Loucy (cell line): ENCODE results near the gene LENG9.
"Not testable (repeated sequence)": the region's sequence is repeated elsewhere in the genome, so short reads cannot be mapped to it uniquely, and the experiment has no call there.

Source experiments
- H2AFZ ChIP-seq: fragments of 200-600 bp; sonication (generic); 2 replicates; pipeline ENCODE4 v1.6.0; 2016; ENCODE audit warnings: antibody characterized with exemption, mild to moderate bottlenecking, low read length, moderate library complexity
- H3F3A ChIP-seq: fragments of 200-600 bp; 2 replicates; pipeline ENCODE4 v1.6.0; 2016; ENCODE audit warnings: antibody characterized with exemption, low read depth, mild to moderate bottlenecking
- H3K27me3 ChIP-seq: fragments of 200-600 bp; sonication (generic); 2 replicates; pipeline ENCODE4 v1.6.1; 2014; ENCODE audit warnings: low read length, mild to moderate bottlenecking; ENCODE audit not compliant: insufficient read depth, poor library complexity, severe bottlenecking
- H3K36me3 ChIP-seq: fragments of 200-600 bp; sonication (generic); 2 replicates; pipeline ENCODE4 v1.6.1; 2016; ENCODE audit warnings: low read length; ENCODE audit not compliant: insufficient read depth
- H3K4me1 ChIP-seq: fragments of 200-600 bp; sonication (generic); 2 replicates; pipeline ENCODE4 v1.5.1; 2014; ENCODE audit warnings: low read length, mild to moderate bottlenecking; ENCODE audit not compliant: insufficient read depth, poor library complexity, severe bottlenecking
- H3K4me2 ChIP-seq: fragments of 200-600 bp; sonication (generic); 2 replicates; pipeline ENCODE4 v1.6.0; 2014; ENCODE audit warnings: antibody characterized with exemption, low read length, low read depth, mild to moderate bottlenecking; ENCODE audit not compliant: poor library complexity, severe bottlenecking
- H3K4me3 ChIP-seq: fragments of 200-600 bp; sonication (generic); 2 replicates; pipeline ENCODE4 v1.5.1; 2014; ENCODE audit warnings: low read length, mild to moderate bottlenecking, mixed read lengths; ENCODE audit not compliant: poor library complexity, severe bottlenecking
- H3K79me2 ChIP-seq: fragments of 200-600 bp; sonication (generic); 2 replicates; pipeline ENCODE4 v1.6.1; 2014; ENCODE audit warnings: low read length; ENCODE audit not compliant: insufficient read depth
- H3K9ac ChIP-seq: fragments of 200-600 bp; sonication (generic); 2 replicates; pipeline ENCODE4 v1.6.0; 2014; ENCODE audit warnings: mild to moderate bottlenecking, low read depth, low read length, moderate library complexity; ENCODE audit not compliant: poor library complexity, severe bottlenecking
- H3K9me2 ChIP-seq: fragments of 200-600 bp; sonication (generic); replicated peaks from 2 replicates; pipeline ENCODE4 v1.6.1; 2016; ENCODE audit warnings: low read depth, low read length, mixed read lengths
- H3K9me3 ChIP-seq: fragments of 200-600 bp; sonication (generic); 2 replicates; pipeline ENCODE4 v1.6.1; 2014; ENCODE audit warnings: mild to moderate bottlenecking, antibody characterized with exemption, low read length, low read depth; ENCODE audit not compliant: insufficient read depth
- H4K20me1 ChIP-seq: fragments of 200-600 bp; sonication (generic); 2 replicates; pipeline ENCODE4 v1.6.0; 2014; ENCODE audit warnings: antibody characterized with exemption, low read length, mild to moderate bottlenecking; ENCODE audit not compliant: insufficient read depth, poor library complexity, severe bottlenecking
- CTCF ChIP-seq: fragments of 200-600 bp; sonication (generic); conservative IDR thresholded peaks from 2 replicates; pipeline ENCODE4 v1.5.1; 2014; ENCODE audit warnings: mild to moderate bottlenecking, antibody characterized with exemption, low read length
- EZH2phosphoT487 ChIP-seq: fragments of 200-600 bp; IDR thresholded peaks from 2 replicates; pipeline ENCODE4 v1.6.1; 2018; ENCODE audit warnings: antibody characterized with exemption, mild to moderate bottlenecking, moderate library complexity, borderline replicate concordance

LENG9 gene

GRCh38 chr19:54470991-54471782 is 7.6 kb upstream of the LENG9 start:
- Histone ChIP-seq H3K4me3 (no peak overlapping the region), H3K79me2 (no peaks in the 10 kb centered on the region), H4K20me1 (no peaks in the 10 kb centered on the region), H3K4me2 (no peak overlapping the region), H3K36me3 (no peaks in the 10 kb centered on the region), H3K4me1 (no peaks in the 10 kb centered on the region), H3K9me3 (no peaks in the 10 kb centered on the region), H3K27me3 (no peaks in the 10 kb centered on the region), H3K9me2 (no peaks in the 10 kb centered on the region), H3K9ac (no peak overlapping the region), H3F3A (no peaks in the 10 kb centered on the region), H2AFZ (no peak overlapping the region)
- no peak for TF ChIP-seq EZH2phosphoT487
- no peak for TF ChIP-seq CTCF

GRCh38 chr19:54470276-54470887 is 6.8 kb upstream of the LENG9 start:
- no peaks in the 10 kb centered on the region for H3K27me3 ChIP-seq
- no peaks in the 10 kb centered on the region for H3F3A ChIP-seq
- no peaks in the 10 kb centered on the region for H3K36me3 ChIP-seq
- no peaks in the 10 kb centered on the region for H3K9me2 ChIP-seq
- H3K79me2 ChIP-seq: no peaks in the 10 kb centered on the region
- no peak for TF ChIP-seq CTCF
- TF ChIP-seq EZH2phosphoT487: no peak
- H3K4me1 ChIP-seq: no peaks in the 10 kb centered on the region
- H3K9me3 ChIP-seq: no peaks in the 10 kb centered on the region
- no peak overlapping the region for H3K9ac ChIP-seq
- no peaks in the 10 kb centered on the region for H4K20me1 ChIP-seq
- H3K4me2 ChIP-seq: no peak overlapping the region
- no peak overlapping the region for H3K4me3 ChIP-seq
- H2AFZ ChIP-seq: no peak overlapping the region

DNA sequence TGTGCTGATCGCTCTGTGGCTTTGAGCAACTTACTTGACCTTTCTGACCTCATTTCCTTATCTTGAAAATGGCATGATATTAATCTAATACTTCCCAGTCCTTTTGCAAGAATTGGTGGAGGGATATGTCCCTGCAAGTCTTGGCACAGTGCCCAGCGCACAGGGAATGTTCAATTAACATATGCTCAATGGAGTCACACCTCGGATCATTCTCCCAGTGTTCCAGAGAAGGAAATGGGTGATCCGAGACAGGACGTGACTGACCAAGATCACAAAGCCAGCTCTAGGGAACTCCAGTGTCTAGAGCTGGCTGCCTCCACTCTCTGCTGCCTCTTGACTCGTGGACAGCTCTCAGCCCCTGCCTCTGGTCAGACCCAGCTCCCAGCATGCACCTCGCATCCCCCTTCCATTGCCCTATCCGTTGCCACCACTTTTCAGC is 5.9 kb upstream of the LENG9 start:
- no peak overlapping the region for H3K4me2 ChIP-seq

DNA sequence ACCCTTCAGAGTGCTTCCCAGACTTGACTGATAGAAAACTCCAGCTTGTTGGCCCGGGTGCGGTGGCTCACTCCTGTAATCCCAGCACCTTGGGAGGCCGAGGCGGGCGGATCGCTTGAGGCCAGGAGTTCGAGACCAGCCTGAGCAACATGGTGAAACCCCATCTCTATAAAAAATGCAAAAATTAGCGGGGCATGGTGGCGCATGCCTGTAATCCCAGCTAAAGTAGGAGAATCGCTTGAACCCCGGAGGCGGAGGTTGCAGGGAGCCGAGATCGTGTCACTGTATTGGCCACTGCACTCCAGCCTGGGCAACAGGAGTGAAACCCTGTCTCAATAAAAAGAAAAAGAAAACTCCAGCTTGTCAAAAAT is 2.5 kb upstream of the LENG9 start:
- H3K36me3 ChIP-seq, H3F3A ChIP-seq, H4K20me1 ChIP-seq, H3K9me2 ChIP-seq, H3K79me2 ChIP-seq, H3K9ac ChIP-seq, H3K9me3 ChIP-seq, H2AFZ ChIP-seq, H3K4me2 ChIP-seq, H3K4me1 ChIP-seq, H3K4me3 ChIP-seq, H3K27me3 ChIP-seq: not testable (repeated sequence)

More for the DNA sequence above, 5.9 kb upstream of the LENG9 start:
- H3K36me3 ChIP-seq: no peaks in the 10 kb centered on the region
- no peaks in the 10 kb centered on the region for H3K9me3 ChIP-seq
- no peak overlapping the region for H2AFZ ChIP-seq
- no peaks in the 10 kb centered on the region for H3K79me2 ChIP-seq
- H4K20me1 ChIP-seq: no peaks in the 10 kb centered on the region
- H3K9ac ChIP-seq: no peak overlapping the region
- H3F3A ChIP-seq: no peaks in the 10 kb centered on the region
- no peak overlapping the region for H3K4me3 ChIP-seq
- no peaks in the 10 kb centered on the region for H3K27me3 ChIP-seq
- H3K9me2 ChIP-seq: no peaks in the 10 kb centered on the region
- TF ChIP-seq EZH2phosphoT487 (no peak), CTCF (no peak)
- peaks cover under 1% of the 10 kb centered on the region for H3K4me1 ChIP-seq
